GM18517 (cell line): ENCODE data around the gene EEF2.
"Not testable (repeated sequence)": the region's sequence is repeated elsewhere in the genome, so short reads cannot be mapped to it uniquely, and the experiment has no call there.

Source experiments
- ATAC-seq: cut with Tn5 transposase; IDR thresholded peaks from one replicate; pipeline ENCODE4 v1.9.1; 2021; ENCODE audit warnings: mild to moderate bottlenecking, moderate library complexity; ENCODE audit not compliant: unreplicated experiment

Gene EEF2

GRCh38 chr19:3970808-3971598, 14.3 kb downstream of the EEF2 start, which contains the start of gene DAPK3:
Gene DAPK3 (minus strand): TSS chr19:3971099. CDS start chr19:3969735, 1,364 bp downstream.
- peak; percentile 79 for ATAC-seq

- ATAC-seq, result no peak
These were observed 14.9 kb downstream of the EEF2 start for GRCh38 chr19:3970313-3970807.

- no peak for ATAC-seq
These were observed 15.6 kb downstream of the EEF2 start for GRCh38 chr19:3969435-3970312.

GRCh38 chr19:3968556-3969434, 16.5 kb downstream of the EEF2 start:
- no peak for ATAC-seq

- not testable (repeated sequence) for ATAC-seq
These were observed 17.3 kb downstream of the EEF2 start for GRCh38 chr19:3967983-3968382.

GRCh38 chr19:3966051-3967017, 18.9 kb downstream of the EEF2 start:
- no peak for ATAC-seq

- no peak for ATAC-seq
These were observed 20.7 kb downstream of the EEF2 start for GRCh38 chr19:3964256-3965194.

- no peak for ATAC-seq
These were observed 21.6 kb downstream of the EEF2 start for GRCh38 chr19:3963458-3964255.

- no peak for ATAC-seq
These were observed 24.3 kb downstream of the EEF2 start for GRCh38 chr19:3961007-3961406.

GRCh38 chr19:3959766-3960131, 25.5 kb downstream of the EEF2 start:
- no peak for ATAC-seq

GRCh38 chr19:3958836-3959765, 26.2 kb downstream of the EEF2 start:
- no peak for ATAC-seq

- no peak for ATAC-seq
These were observed 29.6 kb downstream of the EEF2 start for GRCh38 chr19:3955688-3956087.

- not testable (repeated sequence) for ATAC-seq
These were observed 30.0 kb downstream of the EEF2 start for GRCh38 chr19:3955276-3955675.

GRCh38 chr19:3954107-3954506, 31.2 kb downstream of the EEF2 start:
- no peak for ATAC-seq

GRCh38 chr19:3952755-3953276, 32.4 kb downstream of the EEF2 start:
- ATAC-seq, result not testable (repeated sequence)
